GM12875 (cell line): ENCODE results near the gene THRSP.
"Not testable (repeated sequence)": the region's sequence is repeated elsewhere in the genome, so short reads cannot be mapped to it uniquely, and the experiment has no call there.

ENCODE experiments used
- H3K4me3 ChIP-seq: one replicate; pipeline ENCODE4 v1.5.1; 2011; ENCODE audit warnings: low read depth, low read length, control low read depth
- TF ChIP-seq, protein P1 (sequence below): IDR thresholded peaks from 2 replicates; pipeline ENCODE4 v1.5.1; 2011; ENCODE audit warnings: low read depth, mild to moderate bottlenecking, control low read depth, inconsistent platforms, low read length, moderate library complexity, borderline replicate concordance; ENCODE audit not compliant: insufficient read depth

THRSP gene

DNA sequence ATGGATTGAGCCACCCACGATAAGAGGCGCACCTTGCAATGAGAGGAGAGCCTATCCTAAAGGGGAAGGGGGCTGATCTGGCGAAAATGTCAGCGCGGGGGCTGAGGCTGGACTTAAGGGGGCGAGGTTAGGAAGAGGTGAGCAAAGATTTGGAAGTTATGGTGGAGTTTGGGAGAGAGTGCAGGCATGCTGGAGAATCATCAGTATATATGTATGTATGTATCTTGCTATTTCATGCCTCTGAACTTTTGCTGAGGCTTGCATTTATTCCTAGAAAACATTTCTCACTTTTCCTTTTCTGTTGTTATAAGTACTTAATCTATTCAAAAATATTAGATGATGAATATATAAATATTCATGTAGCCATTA, 17.2 kb upstream of the THRSP start:
- TF ChIP-seq, protein P1, sequence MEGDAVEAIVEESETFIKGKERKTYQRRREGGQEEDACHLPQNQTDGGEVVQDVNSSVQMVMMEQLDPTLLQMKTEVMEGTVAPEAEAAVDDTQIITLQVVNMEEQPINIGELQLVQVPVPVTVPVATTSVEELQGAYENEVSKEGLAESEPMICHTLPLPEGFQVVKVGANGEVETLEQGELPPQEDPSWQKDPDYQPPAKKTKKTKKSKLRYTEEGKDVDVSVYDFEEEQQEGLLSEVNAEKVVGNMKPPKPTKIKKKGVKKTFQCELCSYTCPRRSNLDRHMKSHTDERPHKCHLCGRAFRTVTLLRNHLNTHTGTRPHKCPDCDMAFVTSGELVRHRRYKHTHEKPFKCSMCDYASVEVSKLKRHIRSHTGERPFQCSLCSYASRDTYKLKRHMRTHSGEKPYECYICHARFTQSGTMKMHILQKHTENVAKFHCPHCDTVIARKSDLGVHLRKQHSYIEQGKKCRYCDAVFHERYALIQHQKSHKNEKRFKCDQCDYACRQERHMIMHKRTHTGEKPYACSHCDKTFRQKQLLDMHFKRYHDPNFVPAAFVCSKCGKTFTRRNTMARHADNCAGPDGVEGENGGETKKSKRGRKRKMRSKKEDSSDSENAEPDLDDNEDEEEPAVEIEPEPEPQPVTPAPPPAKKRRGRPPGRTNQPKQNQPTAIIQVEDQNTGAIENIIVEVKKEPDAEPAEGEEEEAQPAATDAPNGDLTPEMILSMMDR, result no peak
- no peak overlapping the region for H3K4me3 ChIP-seq

DNA sequence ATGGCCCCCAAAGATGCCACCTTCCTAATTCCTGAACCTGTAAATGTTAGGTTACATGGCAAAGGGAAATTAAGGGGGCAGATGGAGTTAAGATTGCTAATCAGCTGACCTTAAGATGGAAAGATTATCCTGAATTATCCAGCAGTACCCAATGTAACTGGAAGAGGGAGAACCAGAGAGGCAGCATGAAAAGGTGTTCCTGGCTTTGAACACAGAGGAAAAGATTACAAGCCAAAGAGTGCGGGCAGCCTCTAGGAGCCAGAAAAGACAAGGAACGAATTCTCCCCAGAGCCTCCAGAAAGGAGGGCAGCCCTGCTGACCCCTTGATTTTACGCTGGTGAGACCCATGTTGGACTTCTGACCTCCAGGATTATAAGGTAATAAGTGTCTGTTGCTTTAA, 15.1 kb upstream of the THRSP start:
- TF ChIP-seq, protein P1, result no peak
- H3K4me3 ChIP-seq, result no peak overlapping the region

DNA sequence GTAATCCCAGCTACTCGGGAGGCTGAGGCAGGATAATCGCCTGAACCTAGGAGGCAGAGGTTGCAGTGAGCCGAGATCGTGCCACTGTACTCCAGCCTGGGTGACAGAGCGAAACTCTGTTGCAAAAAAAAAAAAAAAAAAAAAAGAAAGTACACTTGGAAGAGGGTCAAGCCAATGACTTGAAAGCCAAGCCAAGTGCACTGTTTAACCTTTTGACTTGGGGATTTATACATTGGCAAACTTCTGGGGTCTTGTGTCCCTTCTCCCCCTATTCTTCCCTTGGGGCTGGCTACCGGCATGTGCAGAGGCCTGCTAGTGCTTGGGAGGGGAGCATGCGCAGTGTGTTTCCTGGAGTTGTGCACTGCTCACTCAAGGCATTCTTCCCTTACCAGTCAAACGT, 14.3 kb upstream of the THRSP start:
- H3K4me3 ChIP-seq, result no peak overlapping the region
- TF ChIP-seq, protein P1, result no peak

DNA sequence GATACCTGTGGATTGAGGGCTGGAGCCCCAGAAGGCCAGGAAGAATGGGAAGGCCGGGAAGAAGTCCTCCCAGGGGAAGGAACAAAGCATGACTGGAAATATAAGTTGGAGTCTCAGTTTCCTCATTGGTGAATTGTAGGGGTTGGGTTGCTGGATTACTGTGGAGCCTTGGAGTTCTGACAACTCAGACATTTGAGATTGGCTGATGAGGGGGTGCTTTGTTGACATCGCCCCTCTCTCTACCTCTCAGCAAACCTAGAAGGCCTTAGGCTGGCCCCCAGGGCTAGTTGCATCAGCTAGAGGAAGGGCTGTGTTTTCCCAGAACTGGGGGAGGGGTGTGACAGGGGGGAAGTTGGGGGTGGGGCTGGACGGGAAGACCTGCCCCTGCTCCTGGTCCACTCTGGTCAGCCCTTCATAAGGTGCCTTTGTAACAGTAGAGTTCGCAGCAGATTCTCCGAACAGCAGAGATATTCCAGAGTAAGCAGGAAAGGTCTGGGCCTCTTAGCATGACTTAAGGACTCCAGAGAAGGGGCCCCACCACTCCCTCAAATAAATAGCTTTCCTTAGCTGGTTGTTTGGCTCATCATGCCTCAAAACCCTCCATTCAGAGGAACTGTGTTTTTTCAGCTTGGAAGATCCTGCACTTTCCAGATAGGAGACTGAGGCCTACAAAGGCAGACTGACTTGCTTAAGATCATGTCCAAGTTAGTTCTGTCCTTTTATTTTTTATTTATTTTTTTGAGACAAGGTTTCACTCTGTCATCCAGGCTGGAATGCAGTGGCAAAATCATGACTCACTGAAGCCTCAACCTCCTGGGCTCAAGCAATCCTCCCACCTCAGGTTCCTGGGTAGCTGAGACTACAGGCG, 12.5 kb upstream of the THRSP start:
- no peak overlapping the region for H3K4me3 ChIP-seq
- TF ChIP-seq, protein P1, result no peak

DNA sequence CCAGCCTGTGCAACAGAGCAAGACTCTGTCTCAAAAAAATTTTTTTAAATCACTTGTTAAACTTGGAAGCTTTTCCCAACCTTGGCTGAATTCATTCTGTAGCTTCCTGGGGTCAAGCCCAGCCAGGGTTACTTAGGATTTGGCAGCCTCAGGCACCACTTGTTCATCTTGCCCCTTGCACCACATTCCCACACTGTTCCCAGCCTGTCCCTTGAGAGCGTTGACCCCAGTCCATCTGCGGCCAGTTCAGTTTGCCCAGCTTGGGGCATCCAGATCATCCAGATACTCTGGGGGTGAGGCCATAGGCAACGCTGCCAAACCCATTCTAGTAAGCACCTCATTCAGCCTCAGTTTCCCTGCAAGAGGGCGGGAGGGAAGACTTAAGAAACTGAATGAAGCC, 8.7 kb upstream of the THRSP start:
- no peak overlapping the region for H3K4me3 ChIP-seq
- TF ChIP-seq, protein P1, result no peak

DNA sequence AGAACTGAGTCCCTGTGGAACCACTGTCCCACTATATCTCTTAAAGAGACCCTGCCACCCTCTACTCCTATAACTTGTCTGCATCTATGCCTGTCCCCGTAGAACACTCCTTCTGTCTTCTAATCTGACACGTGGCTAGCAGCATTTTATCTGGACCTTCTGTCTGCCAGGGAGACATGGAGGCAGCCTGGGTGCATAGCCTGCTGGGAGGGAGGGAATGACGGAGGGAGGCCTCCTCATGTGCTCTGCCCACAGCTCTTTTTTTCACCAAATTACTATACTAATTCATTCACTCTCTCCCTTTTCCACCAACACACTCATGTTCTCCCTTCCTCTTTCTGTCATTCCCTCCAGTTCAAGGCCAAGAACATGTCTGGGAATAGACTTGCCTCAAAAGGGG, 7.6 kb upstream of the THRSP start:
- TF ChIP-seq, protein P1, result no peak

DNA sequence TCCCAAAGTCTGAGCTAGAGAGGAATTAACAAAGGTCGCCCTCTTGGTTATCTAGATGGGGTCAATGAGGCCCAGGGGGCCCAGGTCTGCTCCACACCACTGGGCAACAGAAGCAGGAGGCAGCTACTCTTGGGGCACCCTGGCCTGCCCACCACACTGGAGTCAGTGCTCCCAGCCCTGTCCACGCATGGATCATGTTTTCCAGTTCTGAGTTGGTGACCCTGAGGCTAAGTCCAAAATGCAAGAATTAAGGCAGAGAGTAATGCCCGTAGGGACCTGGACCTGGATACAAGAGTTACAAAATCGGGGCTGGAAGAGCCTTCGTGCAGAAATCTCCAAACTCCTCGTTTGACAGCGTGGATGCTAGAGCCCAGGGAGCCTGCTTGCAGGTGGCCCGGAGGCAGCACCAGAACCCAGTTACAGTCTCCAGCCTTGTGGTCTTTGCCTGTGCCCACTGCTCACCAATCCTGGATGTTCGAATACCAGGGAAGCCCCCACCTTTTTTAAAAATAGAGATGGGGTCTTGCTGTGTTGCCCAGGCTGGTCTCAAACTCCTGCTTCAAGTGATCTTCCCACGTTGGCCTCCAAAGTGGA, 6.1 kb upstream of the THRSP start:
- H3K4me3 ChIP-seq, result no peak overlapping the region
- TF ChIP-seq, protein P1, result no peak

More for the DNA sequence above, 7.6 kb upstream of the THRSP start:
- no peak overlapping the region for H3K4me3 ChIP-seq

DNA sequence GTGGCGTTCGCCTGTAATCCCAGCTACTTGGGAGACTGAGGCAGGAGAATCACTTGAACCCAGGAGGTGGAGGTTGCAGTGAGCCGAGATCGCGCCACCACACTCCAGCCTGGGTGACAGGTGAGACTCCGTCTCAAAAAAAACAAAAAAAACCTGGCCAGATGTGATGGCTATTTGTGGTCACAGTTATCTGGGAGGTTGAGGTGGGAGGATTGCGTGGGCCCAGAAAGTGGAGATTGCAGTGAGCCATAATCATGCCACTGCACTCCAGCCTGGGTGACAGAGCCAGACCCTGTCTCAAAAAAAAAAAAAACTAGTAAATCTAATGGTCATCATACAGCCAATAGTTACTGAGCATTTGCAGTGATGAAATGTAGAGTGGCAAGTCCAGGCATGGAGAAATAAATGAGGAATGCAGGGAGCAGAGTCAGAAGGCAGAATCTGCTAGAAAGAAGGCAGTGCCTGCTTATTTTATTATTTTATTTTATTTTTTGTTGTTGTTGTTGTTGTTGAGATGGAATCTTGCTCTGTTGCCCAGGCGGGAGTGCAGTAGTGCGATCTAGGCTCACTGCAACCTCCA, 3.8 kb upstream of the THRSP start:
- not testable (repeated sequence) for H3K4me3 ChIP-seq
